Left renal pelvis (tissue), 4 donors: ENCODE measurements around the gene CFAP74. TPM values are rescaled to one million over a fixed set of nuclear protein-coding genes. Genes with fewer than 3 reads are reported as not detected.

Experiments used
- DNase-seq, 4 donors: peaks; one replicate each; pipeline ENCODE4 v3.0.0-alpha.2; 2013; ENCODE audit warnings: low read depth in 4 of 4, low spot score in 3 of 4
- polyA plus RNA-seq, 4 donors: library from polyadenylated mRNA; unstranded; fragments of 120-200 nt; gene quantifications; one replicate each; pipeline ENCODE4 v1.2.1, GENCODE V29; 2013; ENCODE audit not compliant: insufficient read length in 4 of 4

The CFAP74 gene
- polyA plus RNA-seq, 4 donors = 0.27 to 1.3 (median 0.59) TPM

GRCh38 chr1:2022063-2022770 is 18.6 kb upstream of the CFAP74 start:
- DNase-seq = no peak

- no peak for DNase-seq
Observed at GRCh38 chr1:2021550-2021949, 18.0 kb upstream of the CFAP74 start.

- no peak for DNase-seq
Observed at GRCh38 chr1:2020310-2020655, 16.7 kb upstream of the CFAP74 start.

GRCh38 chr1:2019571-2020309 is 16.2 kb upstream of the CFAP74 start:
- no peak for DNase-seq

GRCh38 chr1:2019172-2019543 is 15.6 kb upstream of the CFAP74 start, which contains the start of gene GABRD:
TSS of gene GABRD (plus strand) at chr1:2019345. CDS start at chr1:2019424, 79 bp downstream.
- DNase-seq = no peak

- DNase-seq = no peak
Observed at GRCh38 chr1:2018217-2019171, 14.9 kb upstream of the CFAP74 start.

GRCh38 chr1:2016123-2016522 is 12.5 kb upstream of the CFAP74 start:
- DNase-seq = no peak

GRCh38 chr1:2014741-2015735 is 11.5 kb upstream of the CFAP74 start:
- DNase-seq = no peak

GRCh38 chr1:2014181-2014580 is 10.6 kb upstream of the CFAP74 start:
- DNase-seq = no peak

GRCh38 chr1:2009101-2010053 is 5.8 kb upstream of the CFAP74 start:
- DNase-seq = no peak

- DNase-seq = no peak
Observed at GRCh38 chr1:2004856-2005255, 1.3 kb upstream of the CFAP74 start.

GRCh38 chr1:2001773-2002411 is 1.7 kb downstream of the CFAP74 start:
- DNase-seq = no peak

GRCh38 chr1:2000850-2001249 is 2.7 kb downstream of the CFAP74 start:
- no peak for DNase-seq

GRCh38 chr1:2000432-2000831 is 3.2 kb downstream of the CFAP74 start:
- DNase-seq = no peak

- DNase-seq = no peak
Observed at GRCh38 chr1:1997576-1997975, 6.0 kb downstream of the CFAP74 start.

GRCh38 chr1:1996207-1996651 is 7.4 kb downstream of the CFAP74 start:
- no peak for DNase-seq

- no peak for DNase-seq
Observed at GRCh38 chr1:1994536-1994935, 9.1 kb downstream of the CFAP74 start.

- no peak for DNase-seq
Observed at GRCh38 chr1:1990222-1990621, 13.4 kb downstream of the CFAP74 start.
